ENCODE results near the gene PTPRK.

DNA sequence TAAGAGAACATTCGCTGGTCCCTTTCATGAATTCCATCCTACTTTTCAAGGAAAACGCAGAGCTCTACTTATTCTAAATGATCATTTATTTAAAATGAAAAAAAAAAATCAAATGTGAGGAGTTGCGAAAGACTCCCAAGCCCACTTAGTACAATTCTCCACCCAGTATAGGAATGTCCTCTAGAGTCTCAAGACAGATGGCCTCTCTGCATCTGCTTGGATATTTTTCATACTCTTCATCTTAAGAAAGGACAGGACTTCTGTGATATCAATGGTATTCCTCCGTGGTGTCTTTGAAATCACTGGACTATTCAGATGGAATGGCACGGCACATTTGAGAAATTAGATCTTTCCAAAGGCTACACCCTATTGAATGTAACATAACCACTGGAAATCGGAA is 107.1 kb downstream of the PTPRK start:
- no peak for TF ChIP-seq HDAC6 (IDR thresholded peaks at IDR 0.05; ENCODE audit: low read depth, low read length)
- no peak for TF ChIP-seq ZNF772 (CRISPR knock-in tag; IDR thresholded peaks at IDR 0.05)
- peak; percentile 18; the same call in 1 of the 2 replicates for TF ChIP-seq CEBPB (IDR thresholded peaks at IDR 0.05; ENCODE audit: borderline replicate concordance, low read depth, low read length)
- TF ChIP-seq ZBTB43 (CRISPR knock-in tag; conservative IDR thresholded peaks at IDR 0.05), result no peak

All from HepG2 (cell line).